22Rv1 (cell line): ENCODE results near the gene MYH8.

ENCODE experiments used
- CTCF ChIP-seq: fragments of 450-650 bp; IDR thresholded peaks from 2 replicates; pipeline ENCODE4 v1.5.1; 2017; ENCODE audit warnings: mild to moderate bottlenecking
- ZFX ChIP-seq: fragments of 450-650 bp; IDR thresholded peaks from 2 replicates; pipeline ENCODE4 v1.6.1; 2017; ENCODE audit warnings: antibody characterized with exemption, borderline replicate concordance

GRCh38 chr17:10380631-10381408 is 40.9 kb downstream of the MYH8 start:
- no peak for TF ChIP-seq CTCF
- TF ChIP-seq ZFX, result no peak
